ENCODE measurements around the gene PRR30.
"Not testable (repeated sequence)": the region's sequence is repeated elsewhere in the genome, so short reads cannot be mapped to it uniquely, and the experiment has no call there.

PRR30 gene

DNA sequence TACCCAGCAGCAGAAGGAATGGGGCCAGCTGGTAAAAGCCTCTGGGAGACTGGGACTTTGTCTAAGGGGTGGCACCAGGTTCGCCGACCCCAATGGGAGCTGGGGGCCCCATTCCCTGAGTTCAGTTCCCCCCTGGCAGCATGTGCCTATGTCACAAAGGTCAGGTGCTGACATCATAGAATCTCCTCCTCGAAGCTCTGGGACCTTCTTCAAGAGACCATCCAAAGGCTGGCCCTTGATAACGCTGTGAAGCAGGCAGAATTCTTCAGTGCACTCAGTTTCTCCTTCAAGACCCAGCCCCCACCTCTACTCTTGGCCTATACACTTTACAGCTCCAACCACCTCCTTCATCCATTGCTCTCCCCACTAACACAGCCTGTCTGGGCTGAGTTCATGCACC, at the start of gene PRR30:
Gene PRR30, minus strand, starts transcription at position 101 of the 400 bp plus-strand sequence. CDS start 1,081 bp downstream, outside the sequence.
- DNase-seq = no peak

DNA sequence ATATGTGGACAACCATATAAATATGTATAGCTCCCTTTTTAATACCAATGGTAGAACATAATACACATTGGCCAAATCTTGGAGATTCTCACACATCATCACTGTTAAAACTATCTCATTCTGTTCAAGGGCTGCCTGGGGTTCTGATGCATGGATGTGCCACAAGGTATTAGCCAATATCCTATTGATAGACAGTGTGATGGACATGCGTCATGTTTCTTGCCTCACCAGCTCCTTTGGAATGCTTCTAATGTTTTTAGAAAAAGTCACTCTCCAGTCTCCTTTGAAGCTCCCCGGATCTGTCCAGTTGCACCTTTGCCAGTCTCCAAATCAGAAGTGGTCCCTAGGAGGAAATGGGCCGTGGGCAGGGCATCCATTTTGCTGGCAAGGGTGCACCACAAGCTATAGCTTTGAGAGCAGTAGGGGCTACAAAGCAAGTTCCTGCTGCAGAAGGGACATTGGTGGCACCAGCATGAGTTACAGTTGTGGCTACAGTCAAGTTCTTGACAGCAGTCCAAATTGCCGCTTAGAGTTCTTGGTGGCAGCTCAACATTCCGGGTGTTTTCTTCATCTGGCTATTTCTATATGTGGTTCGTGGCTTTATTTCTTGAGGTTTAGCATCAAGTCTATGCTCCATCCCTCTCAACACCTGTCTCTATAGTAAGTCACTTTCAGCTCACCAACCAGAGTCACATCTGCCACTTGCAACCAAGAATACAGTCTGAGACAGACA, 47.6 kb upstream of the PRR30 start:
- no peak for DNase-seq

DNA sequence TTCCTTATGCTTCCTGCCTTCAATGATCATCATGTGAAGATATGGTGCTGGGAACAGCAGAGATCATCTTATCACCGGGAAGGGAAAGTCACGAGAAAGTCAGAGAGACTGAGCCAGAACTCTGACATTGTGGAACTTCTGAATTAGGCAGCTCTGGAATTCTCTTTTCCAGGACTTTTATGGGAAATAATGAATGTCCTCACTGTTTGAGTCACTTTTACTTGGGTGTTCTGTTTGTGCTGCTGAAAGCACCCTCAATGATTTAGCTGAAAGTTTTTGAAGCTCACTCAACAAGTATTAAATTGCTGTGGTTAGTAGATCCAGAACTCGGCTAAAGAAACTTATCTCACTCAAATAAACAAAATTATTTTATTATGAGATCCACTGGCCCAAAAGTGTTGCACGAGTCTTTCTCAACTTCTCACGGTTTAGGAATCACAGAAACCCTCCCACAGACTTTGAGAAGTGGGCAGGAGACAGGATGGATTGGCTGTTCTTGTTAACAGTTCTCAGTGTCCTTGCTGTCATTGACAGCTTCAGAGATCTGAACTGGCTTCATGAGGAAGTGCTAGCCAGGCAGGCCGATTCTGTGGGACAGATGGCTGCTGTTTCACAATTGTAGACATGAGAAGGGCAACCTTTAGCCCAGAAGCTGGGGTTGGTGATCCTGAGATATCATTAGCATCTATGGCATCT, 46.3 kb upstream of the PRR30 start:
- peak; percentile 78 for DNase-seq

DNA sequence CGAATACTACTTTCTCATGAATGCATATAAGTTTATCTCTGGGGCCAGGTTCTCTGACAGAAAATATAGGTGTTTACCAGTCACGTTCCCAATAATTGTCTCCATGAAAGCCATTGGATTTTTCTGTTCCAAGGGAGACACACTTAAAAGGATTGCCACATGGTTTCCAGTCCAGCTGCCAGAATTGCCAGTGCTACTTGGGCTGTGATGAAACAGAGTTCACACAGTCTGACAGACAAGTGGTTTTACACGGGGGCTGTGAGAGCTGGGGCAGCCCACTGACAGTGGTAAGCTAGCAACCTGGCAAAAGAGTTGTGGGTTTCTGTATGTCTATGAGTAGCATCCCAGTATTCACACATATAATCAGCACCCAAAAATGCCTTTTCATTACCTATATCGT, 44.9 kb upstream of the PRR30 start:
- no peak for DNase-seq

DNA sequence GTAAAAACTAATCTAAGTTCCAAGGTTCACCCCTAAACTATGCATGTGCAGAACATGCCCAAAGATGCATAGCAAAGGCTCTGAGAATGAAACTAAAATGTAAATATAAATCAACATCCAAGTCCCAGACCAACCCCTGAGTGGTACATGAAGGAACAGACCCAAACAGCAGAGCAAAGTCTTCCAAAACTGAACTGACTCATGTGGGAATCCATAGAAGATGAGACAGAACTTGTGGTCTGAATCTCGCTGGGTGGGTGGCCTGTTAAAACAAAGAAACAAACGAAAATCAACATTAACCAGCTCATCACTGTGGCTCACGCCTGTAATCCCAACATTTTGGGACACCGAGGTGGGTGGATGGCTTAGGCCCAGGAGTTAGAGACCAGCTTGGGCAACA, 43.1 kb upstream of the PRR30 start:
- no peak for DNase-seq

DNA sequence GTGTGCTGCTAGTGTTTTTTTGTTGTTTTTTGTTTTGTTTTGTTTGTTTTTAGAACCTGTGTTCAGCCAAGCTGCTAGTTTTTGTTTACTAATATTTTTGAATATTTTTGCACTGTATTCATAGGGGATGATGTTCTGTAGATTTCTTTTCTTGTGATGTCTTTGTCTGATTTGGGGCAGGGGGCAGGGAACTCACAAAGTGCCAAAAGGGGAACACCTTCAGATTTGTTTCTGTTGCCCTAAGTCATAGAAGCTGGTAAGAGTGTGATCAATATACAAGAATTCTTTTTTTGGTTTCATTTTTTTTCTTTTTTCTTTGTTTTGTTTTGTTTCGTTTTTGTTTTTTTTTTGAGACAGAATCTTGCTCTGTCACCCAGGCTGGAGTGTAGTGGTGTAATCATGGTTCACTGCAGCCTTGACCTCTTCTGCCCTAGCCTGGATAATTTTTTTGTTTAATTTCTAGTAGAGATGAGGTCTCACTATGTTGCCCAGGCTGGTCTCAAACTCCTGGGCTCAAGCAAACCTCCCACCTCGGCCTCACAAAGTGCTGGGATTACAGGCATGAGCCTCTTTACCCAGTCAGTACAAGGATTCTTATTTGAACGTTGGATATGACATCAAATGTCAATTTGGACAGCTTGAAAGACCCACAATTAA, 40.3 kb upstream of the PRR30 start:
- no peak for DNase-seq

DNA sequence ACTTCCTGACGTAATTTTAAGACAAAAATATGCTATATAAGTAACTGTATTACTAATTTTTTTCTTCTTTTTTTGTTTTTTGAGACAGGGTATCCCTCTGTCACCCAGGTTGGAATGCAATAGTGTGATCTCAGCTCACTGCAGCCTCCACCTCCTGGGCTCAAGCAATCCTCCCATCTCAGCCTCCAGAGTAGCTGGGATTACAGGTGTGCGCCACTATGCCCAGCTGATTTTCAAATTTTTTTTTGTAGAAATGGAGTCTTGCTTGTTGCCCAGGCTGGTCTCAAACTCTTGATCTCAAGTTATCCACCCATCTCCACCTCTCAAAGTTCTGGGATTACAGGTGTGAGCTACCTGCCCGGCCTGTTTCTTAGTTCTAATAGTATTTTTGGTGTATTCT, 39.3 kb upstream of the PRR30 start:
- DNase-seq = no peak

DNA sequence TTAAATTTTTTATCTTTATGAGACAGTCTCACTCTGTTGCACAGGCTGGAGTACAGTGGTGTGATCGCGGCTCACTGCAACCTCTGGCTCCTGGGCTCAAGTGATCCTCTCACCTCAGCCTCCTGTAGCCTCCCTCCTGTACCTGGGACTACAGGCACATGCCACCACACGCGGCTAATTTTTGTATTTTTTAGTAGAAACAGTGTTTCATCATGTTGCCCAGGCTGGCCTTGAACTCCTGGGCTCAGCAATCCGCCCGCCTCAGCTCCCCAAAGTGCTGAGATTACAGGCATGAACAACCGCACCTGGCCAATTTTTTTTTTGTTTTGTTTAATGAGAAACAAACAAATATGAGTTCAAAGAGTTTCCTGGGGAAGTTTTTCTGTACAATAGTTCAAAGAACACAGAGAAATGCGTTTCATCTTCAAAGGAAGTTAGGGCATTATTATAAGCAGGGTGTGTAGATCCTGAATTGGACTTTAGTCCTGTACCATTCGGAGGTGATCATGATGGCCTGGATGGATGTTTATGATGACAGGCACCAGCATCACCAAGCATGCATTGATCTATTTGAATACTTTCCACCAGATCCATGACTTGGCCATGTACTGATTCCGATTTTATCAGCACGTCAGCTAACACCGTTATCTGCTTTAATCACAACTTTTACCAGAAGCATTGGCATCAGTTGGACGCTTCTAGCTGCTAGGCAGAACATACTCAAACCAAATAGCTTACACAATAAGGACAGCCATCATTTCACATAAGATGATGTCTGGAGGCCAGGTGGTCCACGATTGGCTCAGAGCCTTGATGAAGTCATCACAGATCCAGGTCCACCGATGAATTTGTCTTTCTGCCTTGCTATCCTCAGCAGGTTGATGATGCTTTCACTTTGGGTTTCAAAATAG, 38.5 kb upstream of the PRR30 start:
- no peak for DNase-seq

DNA sequence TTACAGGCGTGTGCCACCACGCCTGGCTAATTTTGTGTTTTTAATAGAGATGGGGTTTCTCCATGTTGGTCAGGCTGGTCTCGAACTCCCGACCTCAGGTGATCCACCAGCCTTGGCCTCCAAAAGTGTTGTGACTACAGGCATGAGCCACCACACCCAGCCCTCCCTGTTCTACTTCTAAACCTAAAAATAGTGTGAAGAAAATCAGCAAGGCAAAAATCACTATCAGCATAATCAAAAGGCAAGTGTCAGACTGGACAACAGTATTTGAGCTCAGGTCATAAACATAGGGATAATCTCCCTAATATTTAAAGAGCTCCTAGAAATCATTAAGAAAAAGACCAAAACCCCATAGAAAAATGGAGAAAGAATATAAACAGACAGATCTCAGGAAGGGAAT, 36.6 kb upstream of the PRR30 start:
- DNase-seq = not testable (repeated sequence)

DNA sequence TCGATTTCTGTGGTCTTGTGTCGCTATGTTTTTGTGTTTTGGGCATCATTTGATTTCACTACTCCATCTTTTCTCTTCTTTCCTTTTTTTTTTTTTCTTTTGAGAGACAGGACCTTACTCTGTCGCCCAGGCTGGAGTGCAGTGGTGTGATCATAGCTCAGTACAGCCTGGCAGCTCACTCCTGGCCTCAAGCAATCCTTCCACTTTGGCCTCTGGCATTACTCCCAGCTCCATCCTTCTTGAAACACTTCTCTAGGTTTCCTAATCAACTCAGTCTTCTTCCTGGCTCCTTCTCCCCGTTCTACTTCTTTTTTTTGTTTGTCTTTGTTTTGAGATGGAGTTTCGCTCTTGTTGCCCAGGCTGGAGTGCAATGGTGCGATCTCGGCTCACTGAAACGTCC, 36.1 kb upstream of the PRR30 start:
- DNase-seq = no peak

DNA sequence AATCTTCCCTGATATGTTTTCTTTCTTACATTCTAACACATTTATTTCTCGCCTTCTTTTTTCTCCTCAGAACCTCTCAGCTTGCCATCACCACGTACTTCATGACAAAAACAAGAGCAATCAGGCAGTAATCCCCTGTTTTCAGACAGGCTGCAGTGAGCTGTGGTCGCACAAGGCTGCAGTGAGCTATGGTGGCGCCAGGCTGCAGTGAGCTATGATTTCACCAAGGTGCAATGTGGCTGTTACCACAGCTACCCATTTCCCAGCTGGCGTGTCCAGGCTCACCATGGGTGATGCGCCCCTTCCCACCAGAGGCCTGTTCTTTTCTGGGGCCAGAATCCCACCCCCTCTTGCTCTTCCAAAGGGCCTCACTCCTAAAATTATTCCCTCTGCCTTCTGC, 35.4 kb upstream of the PRR30 start:
- DNase-seq = no peak

DNA sequence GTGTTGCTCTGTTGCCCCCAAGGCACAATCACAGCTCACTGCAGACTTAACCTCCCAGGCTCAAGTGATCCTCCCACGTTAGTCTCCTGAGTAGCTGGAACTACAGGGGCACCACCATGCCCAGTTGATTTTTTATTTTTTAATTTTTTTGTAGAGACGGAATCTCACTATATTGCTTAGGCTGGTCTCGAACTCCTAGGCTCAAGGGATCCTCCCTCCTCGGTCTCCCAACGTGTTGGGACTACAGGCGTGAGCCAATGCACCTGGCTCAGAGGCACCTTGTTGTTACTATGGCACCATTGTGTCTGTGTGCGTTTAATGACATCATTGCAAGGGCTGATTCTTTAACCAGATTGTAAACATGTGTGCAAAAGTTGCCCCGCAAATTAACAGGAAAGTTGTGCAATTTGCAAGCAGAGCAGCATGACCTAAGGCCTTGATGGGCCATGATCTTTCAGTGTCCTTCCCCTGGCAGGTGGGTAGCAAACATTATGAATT, 32.2 kb upstream of the PRR30 start:
- DNase-seq = no peak

DNA sequence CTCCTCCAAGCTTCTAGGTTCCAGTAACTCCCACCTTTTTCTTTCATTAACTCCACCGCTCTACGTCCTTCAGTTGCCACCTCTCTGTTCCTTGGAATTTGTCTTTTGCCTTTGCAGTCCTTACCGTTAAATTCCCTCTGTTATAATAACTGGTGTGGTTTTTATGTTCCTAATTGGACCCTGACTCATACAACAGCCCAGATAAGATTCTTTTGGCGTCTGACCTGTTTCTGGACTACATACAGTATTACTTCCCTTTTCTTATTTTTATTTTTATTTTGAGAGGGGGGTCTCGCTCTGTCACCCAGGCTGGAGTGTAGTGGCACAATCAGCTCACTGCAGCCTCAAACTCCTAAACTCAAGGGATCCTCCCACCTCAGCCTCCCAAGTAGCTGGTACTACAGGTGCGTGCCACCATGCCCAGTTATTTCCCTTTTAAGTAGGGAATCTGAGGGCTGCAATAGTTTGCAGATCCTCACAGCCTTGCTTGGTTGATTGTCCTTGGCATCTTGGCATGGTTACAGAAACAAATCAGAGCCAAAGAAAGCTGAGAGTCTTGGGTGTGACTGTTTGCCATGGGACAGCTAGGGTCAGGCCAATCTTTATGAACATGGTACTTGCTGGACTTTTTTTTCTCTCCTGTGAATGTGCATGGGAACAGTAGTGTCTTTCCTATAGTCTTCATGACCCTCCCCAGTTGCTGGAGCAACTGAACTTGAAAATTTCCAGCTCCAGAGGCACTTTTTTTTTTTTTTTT, 31.5 kb upstream of the PRR30 start:
- DNase-seq = no peak

DNA sequence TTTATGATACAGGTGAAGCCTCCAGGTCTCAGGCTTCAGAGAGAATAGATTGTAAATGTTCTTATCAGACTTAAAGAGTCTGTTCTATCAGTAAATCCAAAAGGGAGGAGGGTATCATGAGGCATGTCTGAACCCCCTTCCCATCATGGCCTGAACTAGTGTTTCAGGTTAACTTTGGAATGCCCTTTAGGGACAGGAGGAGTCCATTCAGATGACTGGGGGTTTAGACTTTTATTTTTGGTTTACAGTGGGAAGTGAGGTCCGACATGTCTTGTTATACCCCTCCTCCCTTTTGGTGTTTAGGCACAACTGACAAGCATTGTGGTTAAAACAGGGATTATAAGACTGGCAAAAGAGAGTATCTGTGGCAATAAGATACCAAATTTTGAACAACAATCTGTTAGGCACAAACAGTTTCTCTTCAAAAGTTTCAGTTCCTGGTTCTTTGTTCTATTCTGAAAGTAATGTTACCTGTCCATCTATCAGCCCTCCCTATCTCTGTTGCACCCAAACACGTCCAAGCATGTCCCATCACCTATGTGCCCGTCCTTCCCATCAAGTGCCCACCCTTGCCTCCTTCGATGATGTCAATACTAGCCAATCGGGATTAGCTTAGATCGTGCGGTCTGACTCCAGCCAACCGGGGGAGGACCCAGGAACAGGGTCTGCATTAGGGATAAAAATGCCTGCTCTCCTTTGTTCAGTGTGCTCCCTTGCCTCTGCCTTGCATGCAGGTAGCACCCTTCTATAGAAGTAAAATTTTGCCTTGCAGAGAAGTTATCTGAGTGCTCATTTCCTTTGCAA, 26.0 kb upstream of the PRR30 start:
- no peak for DNase-seq

DNA sequence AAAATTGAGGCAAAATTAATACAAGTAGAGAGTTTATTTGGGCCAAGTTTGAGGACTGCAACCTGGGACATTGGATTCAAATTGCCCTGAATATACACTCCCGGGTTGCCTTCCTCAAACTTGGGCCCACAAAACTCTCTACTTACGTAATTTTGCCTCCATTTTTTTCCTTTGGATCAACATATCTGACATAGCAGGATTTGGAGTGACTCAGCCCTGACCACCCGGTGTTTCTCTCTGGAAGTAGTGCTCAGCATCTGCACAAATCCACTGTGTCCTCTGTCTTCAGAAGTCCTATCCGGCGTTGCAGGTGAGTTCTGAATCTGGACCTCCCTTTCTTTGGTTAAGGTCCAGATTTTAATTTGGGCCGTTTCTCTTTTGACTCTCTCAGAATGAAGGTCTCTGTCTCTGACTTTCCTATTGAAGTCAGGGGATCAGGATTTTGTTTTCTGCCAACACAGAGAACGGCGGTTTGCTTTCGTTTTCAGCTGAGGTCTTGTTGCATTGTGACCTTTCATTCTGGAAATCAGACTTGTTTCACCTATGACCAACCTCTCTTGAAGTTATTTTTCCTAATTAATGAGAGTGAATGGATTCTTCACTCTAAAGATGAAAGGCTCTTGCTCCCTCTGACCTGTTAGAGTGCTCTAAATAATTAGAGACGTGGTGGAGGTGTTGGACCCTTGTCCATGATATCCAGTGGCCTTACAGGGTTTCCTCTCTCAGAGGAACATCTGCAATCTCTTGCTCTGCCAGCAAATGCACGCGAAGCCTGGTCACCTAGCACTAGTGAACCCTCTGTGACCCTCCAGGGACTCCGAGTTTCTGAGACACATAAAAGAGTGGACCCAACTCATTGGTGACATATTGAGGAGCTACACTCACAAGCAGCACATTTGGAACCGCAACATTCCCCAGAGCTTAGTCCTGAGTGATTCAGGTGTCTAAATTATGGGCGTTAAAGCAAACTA, 23.2 kb upstream of the PRR30 start:
- DNase-seq = no peak

DNA sequence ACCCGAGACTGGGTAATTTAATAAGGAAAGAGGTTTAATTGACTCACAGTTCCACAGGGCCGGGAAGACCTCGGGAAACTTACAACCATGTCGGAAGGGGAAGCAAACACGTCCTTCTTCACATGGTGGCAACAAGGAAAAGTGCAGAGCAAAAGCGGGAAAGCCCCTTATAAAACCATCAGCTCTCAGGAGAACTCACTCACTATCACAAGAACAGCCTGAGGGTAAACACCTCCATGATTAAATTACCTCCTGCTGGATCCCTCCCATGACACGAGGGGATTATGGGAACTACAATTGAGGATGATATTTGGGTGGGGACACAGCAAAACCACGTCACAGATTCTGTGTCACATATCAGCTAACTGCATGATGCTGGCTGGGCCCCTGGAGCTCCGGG, 21.0 kb upstream of the PRR30 start:
- DNase-seq = no peak

DNA sequence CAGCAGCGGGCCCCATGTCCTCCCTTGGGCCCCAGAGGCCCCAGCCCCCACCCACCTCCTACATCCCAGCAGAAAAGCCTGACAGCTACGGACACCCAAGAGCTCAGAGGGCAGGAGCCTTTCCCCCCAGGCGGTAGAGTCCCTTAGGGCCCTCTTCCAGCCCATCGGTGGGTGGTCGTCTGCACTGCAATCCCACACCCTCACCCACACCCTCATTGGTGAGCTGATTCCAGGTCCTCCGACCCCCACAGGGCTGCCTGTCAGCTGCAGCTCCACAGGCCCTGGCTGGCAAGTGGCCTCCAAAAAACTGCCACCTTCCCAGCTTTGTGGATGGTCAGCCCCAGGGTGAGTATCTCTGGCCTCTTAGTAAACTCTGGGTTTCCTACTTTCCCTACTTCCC, 20.1 kb upstream of the PRR30 start:
- no peak for DNase-seq

DNA sequence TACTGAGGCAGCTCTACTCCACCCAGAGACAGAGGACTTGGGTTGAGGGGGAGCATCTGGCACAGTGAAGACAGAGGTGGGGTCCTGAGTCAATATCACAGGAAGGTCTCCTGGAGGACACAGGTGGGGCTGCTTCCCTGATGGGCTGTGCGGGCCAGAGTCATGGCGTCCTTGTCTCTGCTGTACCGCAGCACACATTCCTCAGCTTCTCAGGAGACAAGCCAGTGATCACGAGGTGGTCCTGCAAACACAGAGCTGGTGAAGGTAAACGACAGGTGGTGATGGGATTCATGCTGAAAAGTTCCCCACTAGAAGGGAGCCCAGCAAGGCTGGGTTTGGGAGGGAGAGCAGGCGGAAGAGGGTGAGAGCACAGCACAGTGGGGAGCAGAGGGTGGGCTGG, 19.3 kb upstream of the PRR30 start:
- no peak for DNase-seq

DNA sequence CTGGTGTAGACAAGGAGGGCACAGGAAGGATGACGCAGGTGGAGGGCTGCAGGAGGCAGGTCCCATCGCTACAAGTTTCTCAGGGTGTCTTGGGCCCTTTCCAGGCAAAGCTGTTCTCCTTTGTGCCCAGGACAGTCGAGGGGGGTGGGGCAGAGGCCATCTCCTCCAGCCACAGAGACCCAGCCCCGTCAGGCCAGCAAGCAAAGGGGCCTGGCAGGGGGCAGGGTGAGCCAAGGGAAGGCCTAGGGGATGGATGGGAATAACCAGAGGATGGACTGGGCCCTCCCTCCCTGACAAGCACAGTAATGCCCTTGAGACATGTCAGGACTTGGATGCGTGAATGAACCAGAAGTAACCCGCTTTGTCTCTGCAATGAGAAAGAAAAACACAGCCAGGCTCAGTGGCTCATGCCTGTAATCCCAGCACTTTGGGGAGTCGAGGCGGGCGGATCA, 15.9 kb upstream of the PRR30 start:
- DNase-seq = no peak

DNA sequence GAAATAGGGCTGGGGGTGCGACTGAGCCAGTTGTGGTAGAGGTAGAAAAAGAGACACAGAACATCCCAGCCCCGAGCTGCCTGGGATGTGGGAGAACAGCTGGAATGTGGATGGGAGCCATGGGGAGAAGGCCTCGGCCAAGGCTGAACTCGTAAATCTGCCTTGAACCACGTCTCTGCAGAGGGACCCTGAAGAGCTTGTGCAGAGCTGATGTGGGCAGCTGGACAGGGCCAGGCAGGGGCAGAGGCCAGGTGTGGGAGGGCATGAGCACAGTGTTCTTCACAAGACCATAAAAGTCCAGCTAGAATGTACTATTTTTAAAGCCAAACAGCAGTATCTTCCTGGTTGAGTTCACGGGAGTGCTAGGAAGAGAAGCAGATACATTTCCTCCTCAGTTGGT, 15.3 kb upstream of the PRR30 start:
- no peak for DNase-seq
